K562 (cell line): ENCODE results near the gene NEU3. TPM values are rescaled to one million over a fixed set of nuclear protein-coding genes. Genes with fewer than 3 reads are reported as not detected.
"Not testable (repeated sequence)": the region's sequence is repeated elsewhere in the genome, so short reads cannot be mapped to it uniquely, and the experiment has no call there.

Source experiments
- ATAC-seq: fragments of 200-7000 bp; cut with Tn5 transposase; 3 replicates; pipeline ENCODE4 v1.9.1; 2020; ENCODE audit warnings: moderate library complexity
- BruUV-seq: library from RNA; stranded (reverse); fragments of 400-500 nt; replicated peaks from 2 replicates; lab custom pipeline; 2021; lab: Mats Ljungman, UMichigan
- CTCF ChIA-PET: fragments of 300-600 bp; formaldehyde crosslinking; extraction: SDS; loops from one replicate; lab custom pipeline; 2021; ENCODE audit warnings: low intra/inter-chr PET ratio; lab: Yijun Ruan, JAX
- POLR2A ChIA-PET: fragments of 300-600, 350-650 bp; sonication (Branson Sonifier 250); formaldehyde crosslinking; extraction: SDS; loops from one replicate; lab custom pipeline; 2021; ENCODE audit warnings: antibody characterized with exemption, inconsistent platforms; lab: Yijun Ruan, JAX
- DNase-seq, 4 experiments: peaks; one replicate each; pipeline versions ENCODE4 v3.0.0 to v3.0.0-alpha.2; 2011 to 2018; ENCODE audit warnings: low spot score in 3 of 4, mixed read lengths in 3 of 4; ENCODE audit errors: extremely low read depth in 1 of 4
- FAIRE-seq: peaks from 2 replicates; lab custom pipeline; 2011; peaks lifted over from hg19 to GRCh38; lab: Jason Lieb, UNC
- H2AFZ ChIP-seq: 2 replicates; pipeline ENCODE4 v1.6.0; 2011; ENCODE audit warnings: low read depth, low read length, control low read depth, inconsistent platforms
- H3K27ac ChIP-seq: fragments of 200-600 bp; 3 replicates; pipeline ENCODE4 v1.8.0; 2011; ENCODE audit warnings: low read depth, mild to moderate bottlenecking, control low read depth, inconsistent platforms, low read length, moderate library complexity, mixed read lengths; ENCODE audit errors: extremely low read depth
- H3K27me3 ChIP-seq, 2 experiments: fragments of 300-600 bp in 1 of 2; 2 replicates in 1 of 2; 3 replicates in 1 of 2; pipeline versions ENCODE4 v1.6.0 to v1.8.0; 2011; ENCODE audit warnings: inconsistent platforms in 2 of 2, low read length in 2 of 2, mild to moderate bottlenecking in 1 of 2, mixed read lengths in 1 of 2, moderate library complexity in 1 of 2; ENCODE audit not compliant: control insufficient read depth in 2 of 2, insufficient read depth in 2 of 2
- H3K36me3 ChIP-seq: fragments of 300-600 bp; 3 replicates; pipeline ENCODE4 v1.8.0; 2011; ENCODE audit warnings: mild to moderate bottlenecking, low read length, inconsistent platforms; ENCODE audit not compliant: control insufficient read depth, insufficient read depth
- H3K4me1 ChIP-seq, 2 experiments: fragments of 200-600 bp in 1 of 2; replicated peaks in 1 of 2; 2 replicates in 1 of 2; 3 replicates in 1 of 2; pipeline versions ENCODE4 v1.5.1 to v1.8.0; 2011; ENCODE audit warnings: inconsistent platforms in 2 of 2, low read length in 2 of 2, mild to moderate bottlenecking in 1 of 2, mixed read lengths in 1 of 2, moderate library complexity in 1 of 2; ENCODE audit not compliant: control insufficient read depth in 2 of 2, insufficient read depth in 2 of 2
- H3K4me2 ChIP-seq: 2 replicates; pipeline ENCODE4 v1.6.1; 2011; ENCODE audit warnings: low read length, control low read depth, inconsistent platforms, mixed read lengths; ENCODE audit not compliant: insufficient read depth
- H3K4me3 ChIP-seq: fragments of 200-600 bp; sonication (generic), shearing (Covaris generic); 2 replicates; pipeline ENCODE4 v1.5.1; 2016; ENCODE audit warnings: control low read depth, inconsistent platforms
- H3K79me2 ChIP-seq: fragments of 200-600 bp; 3 replicates; pipeline ENCODE4 v1.8.0; 2011; ENCODE audit warnings: low read length, inconsistent platforms; ENCODE audit not compliant: control insufficient read depth, insufficient read depth
- H3K9ac ChIP-seq, 2 experiments: 2 replicates each; pipeline versions ENCODE4 v1.6.0 to v1.6.1; 2011; ENCODE audit warnings: low read depth in 2 of 2, low read length in 2 of 2, control low read depth in 1 of 2, inconsistent platforms in 1 of 2, mild to moderate bottlenecking in 1 of 2, mixed read lengths in 1 of 2; ENCODE audit not compliant: insufficient read depth in 1 of 2
- H3K9me1 ChIP-seq: one replicate; pipeline ENCODE4 v1.6.0; 2011; ENCODE audit warnings: inconsistent platforms, mild to moderate bottlenecking, low read length, moderate library complexity; ENCODE audit not compliant: control insufficient read depth, insufficient read depth
- H3K9me3 ChIP-seq: replicated peaks from 2 replicates; pipeline ENCODE4 v1.5.1; 2011; ENCODE audit warnings: low read depth, low read length, inconsistent platforms; ENCODE audit not compliant: control insufficient read depth, insufficient read depth
- H4K20me1 ChIP-seq: replicated peaks from 2 replicates; pipeline ENCODE4 v1.6.1; 2011; ENCODE audit warnings: low read length, inconsistent platforms, mixed read lengths; ENCODE audit not compliant: control insufficient read depth, insufficient read depth
- WGBS: fragments of 100-300 bp; shearing (Covaris generic); methylation state at CpG from one replicate; pipeline ENCODE4 v1.1.6; 2016; ENCODE audit warnings: low coverage, mixed read lengths; ENCODE audit not compliant: insufficient coverage; ENCODE audit errors: missing lambda C conversion rate; 5-methylcytosine and 5-hydroxymethylcytosine counted together
- in situ Hi-C: fragments of 300-500 bp; cut with MboI; formaldehyde crosslinking; loops from 4 replicates; pipeline ENCODE4 v1.15.0; 2018; ENCODE audit warnings: inconsistent platforms, mixed read lengths
- intact Hi-C: fragments of 100-400 bp; cut with micrococcal nuclease; formaldehyde crosslinking; loops from 2 replicates; pipeline ENCODE4 v1.14.2; 2022
- polyA plus RNA-seq, 8 experiments: library from polyadenylated mRNA; depleted of rRNA in 4 of 8; stranded (reverse) in 5 of 8; unstranded in 3 of 8; fragments of >200 nt; fragmentation: Nextera tagmentation in 2 of 8; fragmentation: Illumina TruSeq in 1 of 8; extraction: Ambion mirVana in 2 of 8; extraction: Trizol in 1 of 8; gene quantifications; 2 replicates each; pipeline versions ENCODE4 v1.2.1 to v1.2.3, GENCODE V29; 2011 to 2014; ENCODE audit warnings: inconsistent platforms in 1 of 8, missing spikeins in 1 of 8
- total RNA-seq, 7 experiments: library from RNA; depleted of rRNA in 6 of 7; stranded (reverse); fragments of >200 nt in 6 of 7; fragmentation: Illumina TruSeq in 2 of 7; extraction: Trizol in 2 of 7; gene quantifications; 2 replicates each; pipeline versions ENCODE4 v1.2.1 to v1.2.3, GENCODE V29; 2011 to 2021; ENCODE audit warnings: low replicate concordance in 1 of 7

NEU3 gene
- total and polyA plus RNA-seq, 9 of the 15 experiments (the other 6 are each of a cell fraction or from before 2014, with no cell fraction given), result 6.2 to 41.3 (median 31.1) TPM

DNA sequence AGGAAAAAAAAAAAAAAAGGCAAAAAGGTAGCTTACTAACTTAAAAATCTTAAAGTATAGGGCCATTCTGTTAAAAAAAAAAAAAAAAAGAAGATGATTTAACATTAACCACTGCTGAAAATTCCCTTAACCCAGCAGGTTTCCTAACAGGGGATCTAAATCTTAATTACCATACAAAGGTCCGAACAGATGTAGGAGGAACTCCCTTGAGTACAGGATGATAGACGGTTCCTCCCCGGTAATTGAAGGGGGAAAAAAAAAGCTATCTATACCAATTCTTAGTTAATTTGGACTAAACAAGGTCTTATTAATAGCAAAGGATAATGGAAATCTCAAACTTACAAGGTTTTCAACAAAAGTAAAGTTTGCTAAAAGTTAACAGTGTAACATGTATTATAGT is 53.1 kb downstream of the NEU3 start:
- H3K27ac ChIP-seq, H3K36me3 ChIP-seq, ATAC-seq, H3K9ac ChIP-seq, H3K27me3 ChIP-seq, FAIRE-seq, H4K20me1 ChIP-seq, BruUV-seq, CTCF ChIA-PET, H3K4me2 ChIP-seq, DNase-seq, H3K9me1 ChIP-seq, H3K4me3 ChIP-seq, H3K9me3 ChIP-seq, H3K4me1 ChIP-seq, H3K79me2 ChIP-seq, intact Hi-C loops, in situ Hi-C loops, POLR2A ChIA-PET, H2AFZ ChIP-seq: not testable (repeated sequence)
- 30% methylated on average over 3 of the region's 3 CpGs for WGBS

- H3K4me3 ChIP-seq, DNase-seq, FAIRE-seq, BruUV-seq, H2AFZ ChIP-seq, ATAC-seq, H3K27ac ChIP-seq, H3K79me2 ChIP-seq, intact Hi-C loops, H4K20me1 ChIP-seq, CTCF ChIA-PET, H3K9me1 ChIP-seq, H3K9me3 ChIP-seq, H3K4me2 ChIP-seq, H3K27me3 ChIP-seq, H3K9ac ChIP-seq, in situ Hi-C loops, H3K36me3 ChIP-seq, H3K4me1 ChIP-seq: not testable (repeated sequence)
- POLR2A ChIA-PET, result interaction anchor here (0.7 kb wide), 1 partner anchor 44 kb away, joined by 3 read pairs; no protein-coding TSS in a partner anchor
- WGBS, result 74% methylated on average over 15 of the region's 15 CpGs
Observed at GRCh38 chr11:75044381-75045170, 55.8 kb downstream of the NEU3 start.
